Sigmoid colon (tissue), 7 donors: Measurements from ENCODE around the gene TMUB2. TPM values are rescaled to one million over a fixed set of nuclear protein-coding genes. Genes with fewer than 3 reads are reported as not detected.

ENCODE experiments used
- polyA plus RNA-seq, 3 donors: library from polyadenylated mRNA; stranded (reverse); fragments of 200-250 nt; gene quantifications; one replicate each; pipeline ENCODE4 v1.2.3, GENCODE V29; 2013
- small RNA-seq, 3 donors: library from RNA; depleted of rRNA; stranded (forward); fragments of <200 nt; gene quantifications; one replicate each; pipeline ENCODE3, GENCODE V24; 2016
- total RNA-seq, 4 donors: library from RNA; depleted of rRNA; stranded (reverse); fragments of >200 nt; gene quantifications; one replicate each; pipeline ENCODE4 v1.1.0, GENCODE V29; 2016
- donor health status: healthy with polysubstance abuse.
- donor health status: Bipolar disorder and iron deficiency.
- donor health status: healthy.

TMUB2 gene
- total and polyA plus RNA-seq, 7 donors, result 19.0 to 41.3 (median 28.8) TPM

Small RNAs within 50 kb of the gene (small RNA-seq; reads per million reads assigned to genes)
- gene MIR6782, result 0 reads per million in 3 donors

Other genes with a start within 250 kb of the TMUB2 start
- gene PPY, start 244.5 kb upstream of the TMUB2 start, total RNA-seq, result not detected
- not detected for gene PPY, start 244.5 kb upstream of the TMUB2 start, polyA plus RNA-seq
- gene PYY, start 233.0 kb upstream of the TMUB2 start, total RNA-seq, result 1 to 10 TPM in 1 of 4 donors, not detected in 3; 3.2 TPM
- 100 to 1,000 TPM in 1 of 3 donors, 10 to 100 TPM in 2; 32.6 to 185 (median 63.1) TPM for gene PYY, start 233.0 kb upstream of the TMUB2 start, polyA plus RNA-seq
- gene NAGS, start 182.3 kb upstream of the TMUB2 start, total RNA-seq, result 1 to 10 TPM in 1 of 4 donors, under 1 TPM in 3; 0.54 to 1.4 (median 0.77) TPM
- gene NAGS, start 182.3 kb upstream of the TMUB2 start, polyA plus RNA-seq, result 10 to 100 TPM in 2 of 3 donors, 1 to 10 TPM in 1; 3.9 to 13.2 (median 10.9) TPM
- gene TMEM101, start 172.0 kb upstream of the TMUB2 start, total RNA-seq, result 10 to 100 TPM; 21.3 to 37.8 (median 26.3) TPM
- 10 to 100 TPM; 14.1 to 42.9 (median 22.2) TPM for gene TMEM101, start 172.0 kb upstream of the TMUB2 start, polyA plus RNA-seq
- gene LSM12, start 120.3 kb upstream of the TMUB2 start, total RNA-seq, result 10 to 100 TPM; 33.8 to 46.9 (median 40.1) TPM
- 10 to 100 TPM; 28.8 to 41.6 (median 37.9) TPM for gene LSM12, start 120.3 kb upstream of the TMUB2 start, polyA plus RNA-seq
- gene G6PC3, start 116.2 kb upstream of the TMUB2 start, total RNA-seq, result 10 to 100 TPM; 22.2 to 29.8 (median 25.9) TPM
- 10 to 100 TPM in 1 of 3 donors, 1 to 10 TPM in 2; 8.4 to 45.5 (median 9.7) TPM for gene G6PC3, start 116.2 kb upstream of the TMUB2 start, polyA plus RNA-seq
- gene HDAC5, start 63.3 kb upstream of the TMUB2 start, total RNA-seq, result 10 to 100 TPM; 58.2 to 87.5 (median 69.4) TPM
- gene HDAC5, start 63.3 kb upstream of the TMUB2 start, polyA plus RNA-seq, result 10 to 100 TPM; 15.3 to 21.8 (median 16.8) TPM
- gene HROB, start 45.0 kb upstream of the TMUB2 start, total RNA-seq, result 1 to 10 TPM in 1 of 4 donors, under 1 TPM in 3; 0.36 to 3.3 (median 0.52) TPM
- gene HROB, start 45.0 kb upstream of the TMUB2 start, polyA plus RNA-seq, result 1 to 10 TPM in 1 of 3 donors, under 1 TPM in 1, not detected in 1; 0.69 to 3.1 TPM
- 1 to 10 TPM in 3 of 4 donors, under 1 TPM in 1; 0.82 to 4.2 (median 1.6) TPM for gene ASB16, start 16.3 kb upstream of the TMUB2 start, total RNA-seq
- gene ASB16, start 16.3 kb upstream of the TMUB2 start, polyA plus RNA-seq, result under 1 TPM in 1 of 3 donors, not detected in 2; 0.19 TPM
- 10 to 100 TPM; 26.4 to 37.4 (median 35.0) TPM for gene ATXN7L3, start 12.9 kb downstream of the TMUB2 start, total RNA-seq
- gene ATXN7L3, start 12.9 kb downstream of the TMUB2 start, polyA plus RNA-seq, result 10 to 100 TPM; 36.0 to 59.8 (median 43.0) TPM
- 10 to 100 TPM; 43.4 to 58.4 (median 52.5) TPM for gene UBTF, start 32.7 kb downstream of the TMUB2 start, total RNA-seq
- 10 to 100 TPM; 26.8 to 55.0 (median 28.2) TPM for gene UBTF, start 32.7 kb downstream of the TMUB2 start, polyA plus RNA-seq
- under 1 TPM in 1 of 4 donors, not detected in 3; under 0.01 TPM for gene SLC4A1, start 81.2 kb downstream of the TMUB2 start, total RNA-seq
- under 1 TPM in 1 of 3 donors, not detected in 2; 0.23 TPM for gene SLC4A1, start 81.2 kb downstream of the TMUB2 start, polyA plus RNA-seq
- 10 to 100 TPM in 1 of 4 donors, 1 to 10 TPM in 3; 1.2 to 10.5 (median 6.0) TPM for gene RUNDC3A, start 121.6 kb downstream of the TMUB2 start, total RNA-seq
- gene RUNDC3A, start 121.6 kb downstream of the TMUB2 start, polyA plus RNA-seq, result 1 to 10 TPM in 2 of 3 donors, under 1 TPM in 1; 0.46 to 2.5 (median 1.2) TPM
- gene SLC25A39, start 137.9 kb downstream of the TMUB2 start, total RNA-seq, result 10 to 100 TPM; 39.0 to 51.8 (median 43.3) TPM
- gene SLC25A39, start 137.9 kb downstream of the TMUB2 start, polyA plus RNA-seq, result 100 to 1,000 TPM; 121 to 163 (median 136) TPM
- gene GRN, start 158.3 kb downstream of the TMUB2 start, total RNA-seq, result 100 to 1,000 TPM; 141 to 245 (median 171) TPM
- 100 to 1,000 TPM in 2 of 3 donors, 10 to 100 TPM in 1; 69.7 to 245 (median 218) TPM for gene GRN, start 158.3 kb downstream of the TMUB2 start, polyA plus RNA-seq
- gene FAM171A2, start 176.9 kb downstream of the TMUB2 start, total RNA-seq, result 1 to 10 TPM in 3 of 4 donors, under 1 TPM in 1; 0.66 to 1.7 (median 1.5) TPM
- under 1 TPM in 1 of 3 donors, not detected in 2; 0.67 TPM for gene FAM171A2, start 176.9 kb downstream of the TMUB2 start, polyA plus RNA-seq
- under 1 TPM in 3 of 4 donors, not detected in 1; 0.27 to 0.36 (median 0.33) TPM for gene ITGA2B, start 202.7 kb downstream of the TMUB2 start, total RNA-seq
- under 1 TPM in 1 of 3 donors, not detected in 2; 0.35 TPM for gene ITGA2B, start 202.7 kb downstream of the TMUB2 start, polyA plus RNA-seq